ENCODE measurements around the gene IPO8. TPM values are rescaled to one million over a fixed set of nuclear protein-coding genes. Genes with fewer than 3 reads are reported as not detected.
A peak's percentile ranks its signal among the peaks of the same experiment; 100 is the strongest.

Gene IPO8
- total and polyA plus RNA-seq, 12 donors: 5.0 to 64.6 (median 35.8) TPM

GRCh38 chr12:30726647-30727046, 31.0 kb upstream of the IPO8 start:
- Histone ChIP-seq H3K4me1 (replicated peaks in 1 of 2) (peaks cover 5 to 13% of the 10 kb centered on the region in 2 donors), H3K27me3 (no peaks in the 10 kb centered on the region), H3K4me3 (no peak overlapping the region), H3K27ac (no peak overlapping the region), H3K36me3 (replicated peaks in 1 of 2) (peaks cover 0 to 8% of the 10 kb centered on the region in 2 donors), H3K9me3 (replicated peaks in 1 of 3) (no peaks in the 10 kb centered on the region)
- intact Hi-C loops (cut with DNase I): no loop called here
- TF ChIP-seq CTCF (IDR thresholded peaks at IDR 0.05) (no peak), POLR2A (IDR thresholded peaks at IDR 0.05) (no peak)
- no peak for DNase-seq
- 90 to 96% (median 91%) methylated on average over 1 of the region's 1 CpG for WGBS, 4 donors

- Histone ChIP-seq H3K4me3 (no peak overlapping the region), H3K9me3 (replicated peaks in 1 of 3) (no peaks in the 10 kb centered on the region), H3K4me1 (replicated peaks in 1 of 2) (peaks cover 5 to 13% of the 10 kb centered on the region in 2 donors), H3K36me3 (replicated peaks in 1 of 2) (peaks cover 0 to 8% of the 10 kb centered on the region in 2 donors), H3K27me3 (no peaks in the 10 kb centered on the region), H3K27ac (no peak overlapping the region)
- TF ChIP-seq CTCF (IDR thresholded peaks at IDR 0.05) (no peak), POLR2A (IDR thresholded peaks at IDR 0.05) (no peak)
- DNase-seq: peak in 1 of 7 donors; percentile 7
- WGBS, 4 donors: 28 to 46% (median 32%) methylated on average over 1 of the region's 1 CpG
- intact Hi-C loops (cut with DNase I): no loop called here
Measured at GRCh38 chr12:30725739-30726138, 30.1 kb upstream of the IPO8 start.

GRCh38 chr12:30719060-30719459, 23.4 kb upstream of the IPO8 start:
- H3K4me1 ChIP-seq (replicated peaks in 1 of 2): no peaks in the 10 kb centered on the region
- WGBS, 4 donors: 77 to 85% (median 79%) methylated on average over 1 of the region's 1 CpG
- TF ChIP-seq POLR2A (IDR thresholded peaks at IDR 0.05): no peak
- TF ChIP-seq CTCF (IDR thresholded peaks at IDR 0.05): no peak
- no peak overlapping the region for H3K4me3 ChIP-seq
- intact Hi-C loops (cut with DNase I): no loop called here
- H3K27me3 ChIP-seq: no peaks in the 10 kb centered on the region
- H3K9me3 ChIP-seq (replicated peaks in 1 of 3): no peaks in the 10 kb centered on the region
- peaks cover 0 to 29% of the 10 kb centered on the region in 2 donors for H3K36me3 ChIP-seq (replicated peaks in 1 of 2)
- H3K27ac ChIP-seq: no peak overlapping the region
- DNase-seq: no peak

GRCh38 chr12:30707613-30708342, 12.1 kb upstream of the IPO8 start:
- Histone ChIP-seq H3K9me3 (replicated peaks in 1 of 3) (no peaks in the 10 kb centered on the region), H3K27ac (no peak overlapping the region), H3K36me3 (replicated peaks in 1 of 2) (peaks cover 0 to 17% of the 10 kb centered on the region in 2 donors), H3K4me3 (no peak overlapping the region), H3K27me3 (no peaks in the 10 kb centered on the region), H3K4me1 (replicated peaks in 1 of 2) (no peaks in the 10 kb centered on the region)
- WGBS, 4 donors: 89 to 93% (median 92%) methylated on average over 10 of the region's 10 CpGs
- DNase-seq: no peak
- intact Hi-C loops (cut with DNase I): no loop called here
- TF ChIP-seq CTCF (IDR thresholded peaks at IDR 0.05) (no peak), POLR2A (IDR thresholded peaks at IDR 0.05) (no peak)

All from adrenal gland (tissue), 12 donors.